PC-9 (cell line): Measurements from ENCODE around the gene PLEKHA7. TPM values are rescaled to one million over a fixed set of nuclear protein-coding genes. Genes with fewer than 3 reads are reported as not detected.
A peak's percentile ranks its signal among the peaks of the same experiment; 100 is the strongest.
"Not testable (repeated sequence)": the region's sequence is repeated elsewhere in the genome, so short reads cannot be mapped to it uniquely, and the experiment has no call there.

Experiments
- BruUV-seq: library from RNA; stranded (reverse); fragments of 400-500 nt; replicated peaks from 2 replicates; lab custom pipeline; 2021; lab: Mats Ljungman, UMichigan
- CTCF ChIA-PET: fragments of 300-600 bp; sonication (Branson Sonifier 250); formaldehyde crosslinking; loops from one replicate; lab custom pipeline; 2022; ENCODE audit warnings: antibody characterized with exemption; lab: Charles Lee
- POLR2A ChIA-PET: fragments of 300-600 bp; sonication (Branson Sonifier 250); formaldehyde crosslinking; loops from one replicate; lab custom pipeline; 2022; ENCODE audit warnings: antibody characterized with exemption; ENCODE audit not compliant: unreplicated experiment; lab: Charles Lee
- DNase-seq, 2 experiments: peaks; one replicate each; pipeline versions ENCODE4 v3.0.0 to v3.0.0-alpha.2; 2015 to 2022; ENCODE audit warnings: mixed read lengths in 1 of 2
- H2AFZ ChIP-seq: fragments of 200-600 bp; sonication (generic); 2 replicates; pipeline ENCODE4 v1.8.1; 2017; ENCODE audit warnings: antibody characterized with exemption
- H3F3A ChIP-seq: fragments of 200-600 bp; sonication (generic); 2 replicates; pipeline ENCODE4 v1.8.1; 2017; ENCODE audit warnings: antibody characterized with exemption, mild to moderate bottlenecking, low read depth; ENCODE audit not compliant: insufficient read depth
- H3K27ac ChIP-seq: fragments of 200-600 bp; sonication (generic); 2 replicates; pipeline ENCODE4 v1.6.1; 2016; ENCODE audit warnings: mixed run types
- H3K27me3 ChIP-seq: fragments of 200-600 bp; sonication (generic); 2 replicates; pipeline ENCODE4 v1.6.1; 2016; ENCODE audit warnings: low read depth, mixed run types; ENCODE audit not compliant: insufficient read depth
- H3K36me3 ChIP-seq: fragments of 200-600 bp; sonication (generic); 2 replicates; pipeline ENCODE4 v1.6.1; 2016; ENCODE audit warnings: low read depth, mixed run types
- H3K4me1 ChIP-seq: fragments of 200-600 bp; sonication (generic); replicated peaks from 2 replicates; pipeline ENCODE4 v1.6.1; 2016; ENCODE audit warnings: mixed run types; ENCODE audit not compliant: insufficient read depth
- H3K4me2 ChIP-seq: fragments of 200-600 bp; sonication (generic); 2 replicates; pipeline ENCODE4 v1.6.1; 2017; ENCODE audit warnings: mixed run types
- H3K4me3 ChIP-seq: fragments of 200-600 bp; sonication (generic); 2 replicates; pipeline ENCODE4 v1.6.1; 2016; ENCODE audit warnings: mixed run types
- H3K79me2 ChIP-seq: fragments of 200-600 bp; sonication (generic); 2 replicates; pipeline ENCODE4 v1.6.1; 2017; ENCODE audit warnings: low read depth, mixed run types
- H3K9me2 ChIP-seq: fragments of 200-600 bp; sonication (generic); 2 replicates; pipeline ENCODE4 v1.8.1; 2017; ENCODE audit warnings: mild to moderate bottlenecking; ENCODE audit not compliant: insufficient read depth
- H3K9me3 ChIP-seq: fragments of 200-600 bp; sonication (generic); 2 replicates; pipeline ENCODE4 v1.8.1; 2016; ENCODE audit warnings: low read depth; ENCODE audit not compliant: insufficient read depth
- H4K20me1 ChIP-seq: fragments of 200-600 bp; sonication (generic); 2 replicates; pipeline ENCODE4 v1.8.1; 2017; ENCODE audit not compliant: insufficient read depth
- CTCF ChIP-seq: fragments of 200-600 bp; sonication (generic); conservative IDR thresholded peaks from 2 replicates; pipeline ENCODE4 v1.6.1; 2017; ENCODE audit warnings: mixed run types, antibody characterized with exemption, mild to moderate bottlenecking, moderate library complexity
- EZH2 ChIP-seq: fragments of 200-600 bp; sonication (generic); IDR thresholded peaks from 2 replicates; pipeline ENCODE4 v1.8.0; 2017; ENCODE audit warnings: antibody characterized with exemption, low read depth
- intact Hi-C: fragments of 100-400 bp; cut with micrococcal nuclease; formaldehyde crosslinking; loops from one replicate; pipeline ENCODE4 v1.10.0; 2022; ENCODE audit not compliant: unreplicated experiment
- total RNA-seq: library from RNA; stranded (reverse); gene quantifications from 2 replicates; pipeline ENCODE4 v1.2.3, GENCODE V29; 2021

Gene PLEKHA7
- total RNA-seq, 1 experiment from 2014 or later, result 26.9 TPM

DNA sequence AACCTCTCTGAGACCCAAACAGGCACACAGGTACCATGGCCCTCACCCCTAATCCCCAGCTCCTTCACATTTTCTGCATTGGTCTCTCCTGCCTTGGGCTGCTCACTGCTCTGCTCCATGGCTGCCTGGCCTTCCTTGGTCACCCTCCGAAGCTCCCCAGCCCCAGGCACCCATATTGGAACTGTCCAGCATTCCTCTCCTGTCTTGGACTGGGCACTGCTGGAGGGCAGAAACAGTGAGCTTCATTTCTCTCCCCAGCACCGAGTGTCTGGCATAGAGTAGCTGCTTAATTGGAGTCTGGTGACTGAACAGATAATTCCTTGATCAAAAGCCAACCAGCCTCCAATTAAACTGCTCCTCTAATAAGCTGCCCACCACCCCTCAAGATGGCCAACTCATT lies 13.2 kb downstream of the PLEKHA7 start:
- Histone ChIP-seq H3K36me3 (0 out of 2 replicates have a peak, but pooled peaks cover 13% of the 10 kb centered on the region), H3K27me3 (no peaks in the 10 kb centered on the region), H3F3A (peaks cover 38% of the 10 kb centered on the region), H3K79me2 (peaks cover 88% of the 10 kb centered on the region), H3K9me3 (no peaks in the 10 kb centered on the region), H2AFZ (no peak overlapping the region), H3K4me1 (peaks cover 48% of the 10 kb centered on the region), H3K4me3 (no peak overlapping the region), H4K20me1 (no peaks in the 10 kb centered on the region), H3K9me2 (no peaks in the 10 kb centered on the region), H3K4me2 (peak overlapping the region; percentile 37), H3K27ac (peak overlapping the region; percentile 60)
- BruUV-seq, result no TSS peak
- ChIA-PET CTCF (no interaction called here), POLR2A (interaction anchor here (0.5 kb wide), 1 partner anchor 219 kb away, joined by 3 read pairs; no protein-coding TSS in a partner anchor)
- TF ChIP-seq CTCF (no peak), EZH2 (no peak)
- no peak for DNase-seq
- intact Hi-C loops, result no loop called here

GRCh38 chr11:17000253-17000652 lies 14.0 kb downstream of the PLEKHA7 start:
- CTCF ChIA-PET, BruUV-seq: not testable (repeated sequence)
- DNase-seq, result peak; percentile 14 to 88

GRCh38 chr11:16999116-16999515 lies 15.1 kb downstream of the PLEKHA7 start:
- no peak for TF ChIP-seq EZH2
- no peak for TF ChIP-seq CTCF
- Histone ChIP-seq H3K27me3 (no peaks in the 10 kb centered on the region), H3K79me2 (peaks cover 93% of the 10 kb centered on the region), H3F3A (peaks cover 20% of the 10 kb centered on the region), H3K9me2 (no peaks in the 10 kb centered on the region), H3K4me3 (no peak overlapping the region), H4K20me1 (no peaks in the 10 kb centered on the region), H3K4me1 (peaks cover 30% of the 10 kb centered on the region), H3K4me2 (no peak overlapping the region), H3K27ac (no peak overlapping the region), H3K9me3 (no peaks in the 10 kb centered on the region), H3K36me3 (0 out of 2 replicates have a peak, but pooled peaks cover 17% of the 10 kb centered on the region), H2AFZ (no peak overlapping the region)
- ChIA-PET POLR2A (no interaction called here), CTCF (no interaction called here)
- no peak for DNase-seq
- intact Hi-C loops, result no loop called here
- BruUV-seq, result no TSS peak

More at GRCh38 chr11:17000253-17000652, 14.0 kb downstream of the PLEKHA7 start:
- intact Hi-C loops, H3K27me3 ChIP-seq, H3K9me3 ChIP-seq, H3K9me2 ChIP-seq, H2AFZ ChIP-seq, H4K20me1 ChIP-seq, H3K4me3 ChIP-seq: not testable (repeated sequence)
- Histone ChIP-seq H3K27ac (peak overlapping the region; percentile 60), H3K4me2 (peak overlapping the region; percentile 37), H3K36me3 (0 out of 2 replicates have a peak, but pooled peaks cover 17% of the 10 kb centered on the region), H3F3A (peaks cover 31% of the 10 kb centered on the region), H3K4me1 (peaks cover 41% of the 10 kb centered on the region), H3K79me2 (peaks cover 88% of the 10 kb centered on the region)
- POLR2A ChIA-PET, result interaction anchor here (0.6 kb wide), 2 partner anchors 19 to 83 kb away, joined by 3 read pairs; no protein-coding TSS in a partner anchor

GRCh38 chr11:16997624-16998023 lies 16.6 kb downstream of the PLEKHA7 start:
- no peak for DNase-seq
- Histone ChIP-seq H3K79me2 (peaks cover 93% of the 10 kb centered on the region), H3F3A (peaks cover 14% of the 10 kb centered on the region; the same call in 1 of the 2 replicates), H4K20me1 (no peaks in the 10 kb centered on the region), H3K9me3 (no peaks in the 10 kb centered on the region), H3K27ac (no peak overlapping the region), H3K4me1 (peaks cover 21% of the 10 kb centered on the region), H3K36me3 (peaks cover 8% of the 10 kb centered on the region; the same call in 1 of the 2 replicates), H3K4me2 (no peak overlapping the region), H2AFZ (no peak overlapping the region), H3K27me3 (no peaks in the 10 kb centered on the region), H3K4me3 (no peak overlapping the region), H3K9me2 (no peaks in the 10 kb centered on the region)
- intact Hi-C loops, result no loop called here
- no TSS peak for BruUV-seq
- ChIA-PET CTCF (no interaction called here), POLR2A (no interaction called here)
- TF ChIP-seq CTCF (no peak), EZH2 (no peak)
